Measurements from ENCODE around the gene FAM193A.
"Not testable (repeated sequence)": the region's sequence is repeated elsewhere in the genome, so short reads cannot be mapped to it uniquely, and the experiment has no call there.

Gene FAM193A, protein sequence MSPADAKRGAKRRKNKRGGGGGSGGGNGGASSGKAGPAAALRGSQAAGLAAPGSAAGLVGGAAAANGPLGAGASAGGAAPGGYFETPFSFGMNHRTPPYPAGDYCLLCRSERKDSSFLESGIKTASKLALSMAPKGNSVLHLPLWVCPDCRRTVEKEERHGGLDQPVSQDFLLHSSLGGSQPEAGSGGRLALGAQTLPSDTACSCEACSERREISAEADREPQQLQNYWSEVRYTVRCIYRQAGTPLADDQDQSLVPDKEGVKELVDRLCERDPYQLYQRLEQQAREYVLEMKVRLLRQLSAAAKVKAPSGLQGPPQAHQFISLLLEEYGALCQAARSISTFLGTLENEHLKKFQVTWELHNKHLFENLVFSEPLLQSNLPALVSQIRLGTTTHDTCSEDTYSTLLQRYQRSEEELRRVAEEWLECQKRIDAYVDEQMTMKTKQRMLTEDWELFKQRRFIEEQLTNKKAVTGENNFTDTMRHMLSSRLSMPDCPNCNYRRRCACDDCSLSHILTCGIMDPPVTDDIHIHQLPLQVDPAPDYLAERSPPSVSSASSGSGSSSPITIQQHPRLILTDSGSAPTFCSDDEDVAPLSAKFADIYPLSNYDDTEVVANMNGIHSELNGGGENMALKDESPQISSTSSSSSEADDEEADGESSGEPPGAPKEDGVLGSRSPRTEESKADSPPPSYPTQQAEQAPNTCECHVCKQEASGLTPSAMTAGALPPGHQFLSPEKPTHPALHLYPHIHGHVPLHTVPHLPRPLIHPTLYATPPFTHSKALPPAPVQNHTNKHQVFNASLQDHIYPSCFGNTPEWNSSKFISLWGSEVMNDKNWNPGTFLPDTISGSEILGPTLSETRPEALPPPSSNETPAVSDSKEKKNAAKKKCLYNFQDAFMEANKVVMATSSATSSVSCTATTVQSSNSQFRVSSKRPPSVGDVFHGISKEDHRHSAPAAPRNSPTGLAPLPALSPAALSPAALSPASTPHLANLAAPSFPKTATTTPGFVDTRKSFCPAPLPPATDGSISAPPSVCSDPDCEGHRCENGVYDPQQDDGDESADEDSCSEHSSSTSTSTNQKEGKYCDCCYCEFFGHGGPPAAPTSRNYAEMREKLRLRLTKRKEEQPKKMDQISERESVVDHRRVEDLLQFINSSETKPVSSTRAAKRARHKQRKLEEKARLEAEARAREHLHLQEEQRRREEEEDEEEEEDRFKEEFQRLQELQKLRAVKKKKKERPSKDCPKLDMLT (N-terminal part only)

DNA sequence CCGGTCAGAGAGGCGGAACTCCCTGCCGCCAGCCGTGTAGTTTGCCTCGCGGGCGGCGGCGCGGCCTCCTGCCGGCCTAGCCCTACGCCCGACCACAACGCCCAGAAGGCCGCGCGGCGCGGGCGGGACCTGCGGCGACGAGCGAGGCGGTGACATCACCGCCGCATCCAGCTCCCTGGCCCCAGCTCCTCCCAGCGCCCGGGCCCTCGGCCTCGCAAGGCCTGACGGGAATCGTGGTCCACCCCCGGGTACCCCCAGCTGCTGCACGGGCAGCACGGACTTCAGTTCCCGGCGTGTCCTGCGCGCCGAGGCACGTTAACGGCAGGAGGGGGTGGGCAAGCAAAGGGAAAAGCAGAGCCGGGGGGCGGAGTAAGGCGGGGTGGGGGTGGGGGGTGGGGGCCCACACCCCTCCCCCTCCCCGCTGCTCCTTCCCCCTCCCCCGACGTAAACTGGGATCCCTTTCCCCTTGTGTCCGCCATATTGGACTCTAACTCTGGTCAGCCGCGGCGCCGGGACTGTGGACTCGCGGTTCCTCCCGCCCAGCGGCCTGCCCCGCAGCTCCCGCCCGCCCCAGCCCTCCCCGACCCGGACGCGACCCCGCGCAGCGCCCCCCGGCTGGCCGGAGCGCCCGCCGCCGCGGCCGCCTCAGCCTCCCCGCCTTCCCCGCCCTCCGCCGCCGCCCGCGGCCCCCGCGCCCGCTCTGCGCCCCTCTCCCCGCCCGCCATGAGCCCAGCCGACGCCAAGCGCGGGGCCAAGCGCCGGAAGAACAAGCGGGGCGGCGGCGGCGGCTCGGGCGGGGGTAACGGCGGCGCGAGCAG is at the start of gene FAM193A:
Gene FAM193A (plus strand): TSS at position 455 of the 818 bp plus-strand sequence. CDS start 269 bp downstream, at position 724.
- DNase-seq (ENCODE audit: low read depth) = peak; percentile 99

DNA sequence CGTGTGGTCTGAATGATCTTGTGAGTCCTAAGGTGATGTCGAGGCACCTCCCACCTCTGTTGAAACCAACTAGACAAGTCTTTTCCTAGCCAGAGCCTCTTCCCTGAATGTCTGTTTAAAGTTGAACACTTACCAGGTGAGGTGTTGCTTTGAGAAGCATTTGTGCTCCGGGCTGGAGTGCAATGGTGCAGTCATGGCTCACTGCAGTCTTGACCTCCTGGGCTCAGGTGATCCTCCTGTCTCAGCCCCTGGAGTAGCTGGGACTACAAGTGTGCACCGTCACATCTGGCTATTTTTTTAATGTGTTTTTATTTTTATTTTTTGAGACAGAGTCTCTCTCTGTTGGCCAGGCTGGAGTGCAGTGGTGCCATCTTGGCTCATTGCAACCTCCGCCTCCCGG is 49.5 kb upstream of the FAM193A start:
- DNase-seq (ENCODE audit: low read depth) = no peak

- no peak for DNase-seq (ENCODE audit: low read depth)
These were observed 48.8 kb upstream of the FAM193A start for GRCh38 chr4:2487632-2488031.

- no peak for DNase-seq (ENCODE audit: low read depth)
These were observed 47.2 kb upstream of the FAM193A start for GRCh38 chr4:2489081-2489805.

GRCh38 chr4:2489841-2490552 is 46.5 kb upstream of the FAM193A start:
- DNase-seq (ENCODE audit: low read depth) = no peak

- DNase-seq (ENCODE audit: low read depth) = no peak
These were observed 43.5 kb upstream of the FAM193A start for GRCh38 chr4:2492970-2493369.

DNA sequence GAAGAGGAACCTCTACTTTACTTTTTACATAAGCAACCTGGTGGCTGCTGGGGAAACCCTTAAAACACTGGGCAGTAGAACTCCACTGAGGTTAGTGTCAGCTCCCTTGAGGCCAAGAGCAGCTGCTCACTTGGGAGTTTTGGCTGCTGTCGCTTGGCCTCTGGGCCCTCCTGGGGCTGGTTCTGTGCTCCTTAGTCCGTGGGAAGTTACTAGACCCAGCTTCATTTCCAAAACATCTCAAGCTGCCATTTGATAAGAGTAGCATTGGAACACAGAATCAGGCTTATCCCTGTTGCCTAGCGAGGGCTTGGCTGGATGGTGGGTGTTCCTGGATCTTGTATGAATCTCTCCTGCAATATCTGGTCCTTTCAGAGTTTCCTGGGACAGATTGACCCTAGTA is 41.5 kb upstream of the FAM193A start:
- DNase-seq (ENCODE audit: low read depth) = no peak

GRCh38 chr4:2497324-2497723 is 39.1 kb upstream of the FAM193A start:
- DNase-seq (ENCODE audit: low read depth) = no peak

- DNase-seq (ENCODE audit: low read depth) = no peak
These were observed 38.5 kb upstream of the FAM193A start for GRCh38 chr4:2497931-2498330.

GRCh38 chr4:2500547-2500946 is 35.9 kb upstream of the FAM193A start:
- no peak for DNase-seq (ENCODE audit: low read depth)

DNA sequence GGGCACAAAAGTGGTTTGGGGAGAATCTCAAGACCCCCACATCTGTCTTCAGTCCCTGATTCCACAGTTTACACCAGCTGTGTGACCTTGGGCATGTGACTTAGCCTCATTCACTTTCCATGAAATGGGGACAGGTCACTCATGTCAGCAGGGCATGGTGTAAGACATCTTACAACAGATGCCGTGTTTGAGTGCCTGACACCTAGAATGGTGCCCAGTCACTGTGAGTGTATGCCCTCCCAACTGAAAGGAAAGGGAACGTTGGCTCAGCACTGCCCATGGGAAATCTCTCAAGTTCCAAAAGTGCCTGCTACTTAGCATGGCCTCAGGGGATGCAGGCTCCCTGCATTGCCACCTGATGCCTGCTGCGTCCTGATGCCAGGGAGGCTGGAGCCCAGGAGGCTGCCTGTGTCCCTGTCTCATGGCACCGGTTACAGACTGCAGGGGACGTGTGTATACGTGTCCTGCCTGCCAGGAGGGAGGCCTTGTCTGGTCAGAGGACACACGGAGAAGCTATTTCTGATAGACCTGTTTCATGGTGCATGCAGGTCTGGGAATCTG is 35.3 kb upstream of the FAM193A start:
- no peak for DNase-seq (ENCODE audit: low read depth)

DNA sequence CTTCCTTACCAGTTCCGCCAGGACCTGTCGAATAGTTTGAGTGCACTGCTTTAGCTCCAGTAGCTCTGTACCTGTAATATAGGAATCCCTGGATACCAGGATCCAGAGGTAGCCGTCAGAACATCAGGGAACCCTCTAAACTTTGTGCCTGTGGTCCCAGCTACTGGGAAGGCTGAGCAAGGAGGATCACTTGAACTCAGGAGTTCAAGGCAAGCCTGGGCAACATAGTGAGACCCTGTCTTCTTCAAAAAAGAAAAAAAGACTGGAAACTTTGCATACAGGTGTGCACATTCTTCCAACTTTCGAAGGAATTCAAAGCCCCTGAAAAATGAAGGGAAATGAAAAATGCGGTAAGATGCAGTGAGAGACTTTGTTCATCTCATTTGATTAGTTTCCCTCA is 32.6 kb upstream of the FAM193A start:
- DNase-seq (ENCODE audit: low read depth) = no peak

DNA sequence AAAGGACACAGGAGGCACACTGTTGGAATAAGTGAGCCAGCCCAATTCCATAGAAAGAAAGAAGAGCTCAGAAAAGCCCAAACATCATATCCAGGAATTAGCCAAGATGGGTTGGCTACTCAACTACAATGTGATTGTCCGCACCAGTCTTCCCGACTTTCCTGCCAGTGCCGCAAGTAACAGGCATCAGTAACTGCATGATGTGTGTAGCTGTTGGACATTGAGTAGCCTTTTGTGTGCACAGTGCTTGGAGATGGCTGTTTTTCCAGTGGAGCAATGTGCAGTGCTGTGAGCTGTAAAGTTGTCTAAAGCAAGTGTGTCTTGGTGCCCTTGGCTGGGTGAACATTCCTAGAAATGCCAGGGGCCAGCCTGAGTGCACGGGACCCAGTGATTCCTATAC is 29.2 kb upstream of the FAM193A start:
- DNase-seq (ENCODE audit: low read depth) = no peak

DNA sequence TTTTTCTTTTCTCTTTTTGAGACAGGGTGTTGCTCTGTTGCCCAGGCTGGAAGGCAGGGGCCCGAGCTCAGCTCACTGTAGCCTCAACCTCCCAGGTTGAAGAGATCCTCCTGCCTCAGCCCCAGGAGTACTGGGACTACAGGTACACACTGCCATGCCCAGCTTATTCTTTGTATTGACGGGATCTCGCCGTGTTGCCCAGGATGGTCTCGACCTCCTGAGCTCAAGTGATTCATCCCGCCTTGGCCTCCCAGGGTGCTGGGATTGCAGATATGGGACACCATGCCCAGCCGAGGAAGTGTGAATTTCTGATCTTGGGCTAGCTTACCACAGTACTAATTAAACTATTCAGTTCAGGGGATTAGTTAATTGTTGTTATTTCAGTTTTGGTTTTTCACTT is 28.6 kb upstream of the FAM193A start:
- DNase-seq (ENCODE audit: low read depth) = no peak

DNA sequence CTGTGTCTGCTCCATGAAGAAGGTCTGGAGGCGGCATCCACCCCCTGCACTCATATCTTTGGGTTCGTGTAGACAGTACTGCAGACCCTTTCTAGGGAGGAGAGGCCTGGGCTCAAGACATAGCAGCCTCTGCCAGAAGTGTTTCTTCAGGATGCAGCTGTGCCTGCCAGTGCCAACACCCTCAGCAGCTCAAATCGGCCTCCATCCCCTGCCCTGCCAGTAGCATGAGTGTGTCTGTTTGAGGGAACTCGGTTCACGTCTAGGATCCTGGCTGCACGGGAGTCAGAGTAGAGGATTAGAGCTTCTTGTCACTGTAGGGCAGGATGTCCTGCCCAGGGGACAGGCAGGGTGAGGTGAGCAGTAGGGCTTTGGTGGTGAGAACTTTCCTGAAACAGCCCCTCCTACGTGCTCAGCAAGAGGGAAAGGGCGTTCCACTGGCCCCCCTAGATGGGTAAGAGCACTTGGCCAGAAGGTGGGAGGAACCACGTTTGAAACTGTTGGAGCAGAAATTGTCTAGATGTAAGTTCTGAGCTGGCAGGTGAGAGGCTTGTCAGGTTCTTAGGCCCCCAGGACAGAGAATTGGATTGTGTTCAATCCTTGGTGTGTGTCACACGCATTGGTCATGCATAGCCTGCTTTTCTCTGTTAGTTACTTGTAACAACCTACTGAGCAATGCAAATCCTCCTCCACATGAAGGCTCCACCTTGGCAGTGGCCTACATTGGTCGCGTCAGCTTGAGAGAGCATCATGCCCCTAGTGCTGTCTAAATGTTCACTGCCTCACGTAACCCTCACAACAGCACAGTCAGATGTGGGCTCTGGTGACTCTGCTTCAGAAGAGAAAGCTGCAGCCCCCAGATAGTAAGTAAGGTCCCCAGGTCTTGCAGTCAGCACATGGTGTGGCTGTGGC is 25.8 kb upstream of the FAM193A start:
- no peak for DNase-seq (ENCODE audit: low read depth)

GRCh38 chr4:2511645-2512131 is 24.8 kb upstream of the FAM193A start:
- DNase-seq (ENCODE audit: low read depth) = no peak

GRCh38 chr4:2512396-2513135 is 23.9 kb upstream of the FAM193A start:
- DNase-seq (ENCODE audit: low read depth) = no peak

DNA sequence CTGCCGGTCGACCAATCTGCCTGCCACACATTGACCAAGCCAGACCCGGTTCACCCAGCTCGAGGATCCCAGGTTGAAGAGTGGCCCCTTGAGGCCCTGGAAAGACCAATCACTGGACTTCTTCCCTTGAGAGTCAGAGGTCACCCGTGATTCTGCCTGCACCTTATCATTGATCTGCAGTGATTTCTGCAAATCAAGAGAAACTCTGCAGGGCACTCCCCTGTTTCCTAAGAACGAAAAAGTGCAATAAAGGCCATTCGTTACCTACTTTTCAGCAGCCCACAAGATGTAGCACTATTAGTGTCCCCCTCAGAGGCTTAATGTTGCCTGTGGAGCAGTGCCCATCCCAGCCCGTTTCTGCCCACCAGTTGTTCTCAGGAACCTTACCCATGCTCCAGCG is 22.3 kb upstream of the FAM193A start:
- not testable (repeated sequence) for DNase-seq (ENCODE audit: low read depth)

Data from activated T-helper 1 cell treated with Interleukin-2 at 50 U/mL for 16 hours (primary cell).